HL-60 (cell line): ENCODE measurements around the gene ACER1.

Experiments used
- CTCF ChIP-seq: IDR thresholded peaks from one replicate; pipeline ENCODE4 v1.5.1; 2011; ENCODE audit warnings: low read length, control low read depth, inconsistent platforms; ENCODE audit not compliant: insufficient read depth
- POLR2AphosphoS5 ChIP-seq: IDR thresholded peaks from 2 replicates; pipeline ENCODE4 v1.6.1; 2012; ENCODE audit warnings: low read depth
- REST ChIP-seq: IDR thresholded peaks from 2 replicates; pipeline ENCODE4 v1.6.1; 2012; ENCODE audit warnings: low read depth; ENCODE audit not compliant: insufficient replicate concordance

- TF ChIP-seq POLR2AphosphoS5, result no peak
- TF ChIP-seq CTCF, result no peak
- TF ChIP-seq REST, result no peak
These were observed 14.6 kb downstream of the ACER1 start for GRCh38 chr19:6318772-6319171.
